T-helper 1 cell treated with Interleukin-12 subunit alpha and Interleukin-12 subunit beta and Interleukin-4 antibody, amounts not matched to agents 30 ng/mL and 1 ng/mL, for 36 hours (primary cell): ENCODE data around the gene CNTN5. TPM values are rescaled to one million over a fixed set of nuclear protein-coding genes. Genes with fewer than 3 reads are reported as not detected.
"Not testable (repeated sequence)": the region's sequence is repeated elsewhere in the genome, so short reads cannot be mapped to it uniquely, and the experiment has no call there.

Source experiments
- intact Hi-C: fragments of 100-400 bp; cut with micrococcal nuclease; formaldehyde crosslinking; loops from one replicate; pipeline ENCODE4 v1.15.1; 2024
- total RNA-seq: library from RNA; stranded (reverse); gene quantifications from 2 replicates; pipeline ENCODE4 v1.2.3, GENCODE V29; 2022

Gene CNTN5
- total RNA-seq, 1 donor from 2014 or later = not detected

- intact Hi-C loops = no loop called here
Observed at GRCh38 chr11:99271527-99271926, 250.8 kb downstream of the CNTN5 start.

GRCh38 chr11:99275521-99275920, 254.8 kb downstream of the CNTN5 start:
- intact Hi-C loops = no loop called here

- intact Hi-C loops = no loop called here
Observed at GRCh38 chr11:99277281-99277680, 256.5 kb downstream of the CNTN5 start.

GRCh38 chr11:99279266-99279665, 258.5 kb downstream of the CNTN5 start:
- intact Hi-C loops = no loop called here

GRCh38 chr11:99281331-99281730, 260.6 kb downstream of the CNTN5 start:
- intact Hi-C loops = no loop called here

- intact Hi-C loops = not testable (repeated sequence)
Observed at GRCh38 chr11:99297925-99298324, 277.2 kb downstream of the CNTN5 start.

- intact Hi-C loops = no loop called here
Observed at GRCh38 chr11:99307510-99308088, 286.9 kb downstream of the CNTN5 start.

GRCh38 chr11:99311870-99312269, 291.1 kb downstream of the CNTN5 start:
- intact Hi-C loops = no loop called here

- intact Hi-C loops = no loop called here
Observed at GRCh38 chr11:99316776-99317520, 296.2 kb downstream of the CNTN5 start.

- intact Hi-C loops = no loop called here
Observed at GRCh38 chr11:99320769-99321290, 300.1 kb downstream of the CNTN5 start.

GRCh38 chr11:99325847-99326246, 305.1 kb downstream of the CNTN5 start:
- intact Hi-C loops = no loop called here

GRCh38 chr11:99327066-99327465, 306.3 kb downstream of the CNTN5 start:
- intact Hi-C loops = no loop called here

- intact Hi-C loops = no loop called here
Observed at GRCh38 chr11:99327527-99327926, 306.8 kb downstream of the CNTN5 start.

GRCh38 chr11:99333621-99334020, 312.9 kb downstream of the CNTN5 start:
- intact Hi-C loops = no loop called here

GRCh38 chr11:99343117-99343516, 322.4 kb downstream of the CNTN5 start:
- intact Hi-C loops = no loop called here

- intact Hi-C loops = no loop called here
Observed at GRCh38 chr11:99349151-99349673, 328.5 kb downstream of the CNTN5 start.

GRCh38 chr11:99351624-99352023, 330.9 kb downstream of the CNTN5 start:
- intact Hi-C loops = no loop called here

- intact Hi-C loops = no loop called here
Observed at GRCh38 chr11:99352642-99353041, 331.9 kb downstream of the CNTN5 start.

- intact Hi-C loops = no loop called here
Observed at GRCh38 chr11:99366546-99366945, 345.8 kb downstream of the CNTN5 start.

GRCh38 chr11:99368583-99368982, 347.8 kb downstream of the CNTN5 start:
- intact Hi-C loops = no loop called here

- intact Hi-C loops = no loop called here
Observed at GRCh38 chr11:99370549-99371216, 349.9 kb downstream of the CNTN5 start.

GRCh38 chr11:99371257-99371656, 350.5 kb downstream of the CNTN5 start:
- intact Hi-C loops = no loop called here
